ENCODE data around the gene RBKS. TPM values are rescaled to one million over a fixed set of nuclear protein-coding genes. Genes with fewer than 3 reads are reported as not detected.
A peak's percentile ranks its signal among the peaks of the same experiment; 100 is the strongest.

RBKS gene
- total RNA-seq, 2 donors from 2014 or later: 5.5 to 8.9 TPM

- H3K27ac ChIP-seq: no peak overlapping the region
- intact Hi-C loops (cut with DNase I): no loop called here
These were observed 113.5 kb downstream of the RBKS start for GRCh38 chr2:27776696-27777095.

GRCh38 chr2:27776097-27776496 is 114.1 kb downstream of the RBKS start:
- Histone ChIP-seq H3K27ac (no peak overlapping the region), H3K9ac (ENCODE audit: low read depth in 2 of 2, low read length in 2 of 2) (no peak overlapping the region), H3K9me3 (no peaks in the 10 kb centered on the region), H3K4me1 (peaks cover 6% of the 10 kb centered on the region), H3K27me3 (no peaks in the 10 kb centered on the region), H3K4me3 (no peak overlapping the region), H3K36me3 (no peaks in the 10 kb centered on the region)
- intact Hi-C loops (cut with DNase I): no loop called here
- no peak for TF ChIP-seq CTCF (IDR thresholded peaks at IDR 0.05)
- no peak for DNase-seq

More at GRCh38 chr2:27776696-27777095, 113.5 kb downstream of the RBKS start:
- Histone ChIP-seq H3K4me1 (peaks cover 6% of the 10 kb centered on the region), H3K4me3 (no peak overlapping the region), H3K9ac (ENCODE audit: low read depth in 2 of 2, low read length in 2 of 2) (no peak overlapping the region), H3K27me3 (no peaks in the 10 kb centered on the region), H3K9me3 (no peaks in the 10 kb centered on the region), H3K36me3 (no peaks in the 10 kb centered on the region)
- no peak for DNase-seq
- TF ChIP-seq CTCF (IDR thresholded peaks at IDR 0.05): no peak

GRCh38 chr2:27773959-27774358 is 116.2 kb downstream of the RBKS start:
- H3K9ac ChIP-seq (ENCODE audit: low read depth in 2 of 2, low read length in 2 of 2): no peak overlapping the region
- intact Hi-C loops (cut with DNase I): no loop called here
- no peaks in the 10 kb centered on the region for H3K36me3 ChIP-seq
- DNase-seq: no peak
- H3K4me3 ChIP-seq: no peak overlapping the region
- no peak overlapping the region for H3K27ac ChIP-seq
- TF ChIP-seq CTCF (IDR thresholded peaks at IDR 0.05): no peak
- peaks cover 6% of the 10 kb centered on the region for H3K4me1 ChIP-seq
- no peaks in the 10 kb centered on the region for H3K9me3 ChIP-seq
- H3K27me3 ChIP-seq: no peaks in the 10 kb centered on the region

GRCh38 chr2:27772804-27773203 is 117.4 kb downstream of the RBKS start:
- Histone ChIP-seq H3K4me3 (peak overlapping the region; percentile 80), H3K9me3 (no peaks in the 10 kb centered on the region), H3K27ac (no peak overlapping the region), H3K9ac (ENCODE audit: low read depth in 2 of 2, low read length in 2 of 2) (no peak overlapping the region), H3K4me1 (peaks cover 6% of the 10 kb centered on the region), H3K27me3 (no peaks in the 10 kb centered on the region), H3K36me3 (no peaks in the 10 kb centered on the region)
- DNase-seq: no peak
- no peak for TF ChIP-seq CTCF (IDR thresholded peaks at IDR 0.05)
- intact Hi-C loops (cut with DNase I): no loop called here

- no peaks in the 10 kb centered on the region for H3K27me3 ChIP-seq
- H3K9me3 ChIP-seq: no peaks in the 10 kb centered on the region
- no peak for TF ChIP-seq CTCF (IDR thresholded peaks at IDR 0.05)
- peak within 1 kb of the TSS; percentile 88 to 94 for H3K9ac ChIP-seq (ENCODE audit: low read depth in 2 of 2, low read length in 2 of 2)
- peak within 1 kb of the TSS; percentile 82 for H3K27ac ChIP-seq
- peak; percentile 98 for DNase-seq
- peaks cover 6% of the 10 kb centered on the region for H3K4me1 ChIP-seq
- intact Hi-C loops (cut with DNase I): no loop called here
- peak within 1 kb of the TSS; percentile 80 for H3K4me3 ChIP-seq
- no peaks in the 10 kb centered on the region for H3K36me3 ChIP-seq
These were observed 118.4 kb downstream of the RBKS start, which contains the start of gene MRPL33 for GRCh38 chr2:27771548-27772335. MRPL33 (plus strand) TSS chr2:27771719; CDS start chr2:27771778, 59 bp downstream.

Data from colonic mucosa (tissue), 4 donors.